Mesenchymal stem cell (in vitro differentiated cells and primary cell): ENCODE results near the gene SOX8.
"Not testable (repeated sequence)": the region's sequence is repeated elsewhere in the genome, so short reads cannot be mapped to it uniquely, and the experiment has no call there.

ENCODE experiments used
- DNase-seq: peaks from one replicate; pipeline ENCODE4 v3.0.0-alpha.2; 2013
- H2AFZ ChIP-seq: one replicate; pipeline ENCODE4 v1.6.1; 2013; ENCODE audit warnings: low read depth, mild to moderate bottlenecking, control low read depth, inconsistent platforms, low read length, moderate library complexity
- H2AK5ac ChIP-seq: 2 replicates; pipeline ENCODE4 v1.6.1; 2013; ENCODE audit warnings: low read length, moderate library complexity, mild to moderate bottlenecking, inconsistent platforms; ENCODE audit not compliant: severe bottlenecking
- H2BK120ac ChIP-seq: one replicate; pipeline ENCODE4 v1.6.1; 2013; ENCODE audit warnings: low read depth, mild to moderate bottlenecking, inconsistent platforms, low read length, moderate library complexity
- H2BK12ac ChIP-seq, 2 experiments: one replicate each; pipeline ENCODE4 v1.6.1; 2013; ENCODE audit warnings: inconsistent platforms in 2 of 2, low read length in 2 of 2, mild to moderate bottlenecking in 2 of 2, moderate library complexity in 2 of 2, control low read depth in 1 of 2
- H2BK15ac ChIP-seq: one replicate; pipeline ENCODE4 v1.6.1; 2013; ENCODE audit warnings: mild to moderate bottlenecking, low read depth, inconsistent platforms; ENCODE audit not compliant: poor library complexity, severe bottlenecking
- H2BK5ac ChIP-seq: 2 replicates; pipeline ENCODE4 v1.6.1; 2013; ENCODE audit warnings: low read depth, mild to moderate bottlenecking, low read length, control low read depth, inconsistent platforms; ENCODE audit not compliant: poor library complexity, severe bottlenecking
- H3K14ac ChIP-seq, 2 experiments: one replicate each; pipeline ENCODE4 v1.6.1; 2013; ENCODE audit warnings: inconsistent platforms in 2 of 2, low read length in 2 of 2, control low read depth in 1 of 2, mild to moderate bottlenecking in 1 of 2, moderate library complexity in 1 of 2
- H3K18ac ChIP-seq, 2 experiments: one replicate each; pipeline ENCODE4 v1.6.1; 2013; ENCODE audit warnings: inconsistent platforms in 2 of 2, low read length in 2 of 2, control low read depth in 1 of 2, low read depth in 1 of 2, mild to moderate bottlenecking in 1 of 2
- H3K23ac ChIP-seq, 2 experiments: one replicate each; pipeline ENCODE4 v1.6.1; 2013; ENCODE audit warnings: inconsistent platforms in 2 of 2, low read length in 2 of 2, mild to moderate bottlenecking in 2 of 2, moderate library complexity in 2 of 2, control low read depth in 1 of 2
- H3K27ac ChIP-seq: 2 replicates; pipeline ENCODE4 v1.5.1; 2013; ENCODE audit warnings: mild to moderate bottlenecking, moderate library complexity, low read length, control low read depth, inconsistent platforms; ENCODE audit not compliant: poor library complexity, severe bottlenecking
- H3K27me3 ChIP-seq, 2 experiments: 2 replicates each; pipeline versions ENCODE4 v1.6.1 to v1.7.0; 2013; ENCODE audit warnings: low read length in 2 of 2, mild to moderate bottlenecking in 2 of 2, moderate library complexity in 2 of 2, control low read depth in 1 of 2, inconsistent platforms in 1 of 2; ENCODE audit not compliant: control insufficient read depth in 1 of 2, insufficient read depth in 1 of 2
- H3K36me3 ChIP-seq, 2 experiments: 2 replicates each; pipeline versions ENCODE4 v1.6.1 to v1.7.0; 2013; ENCODE audit warnings: low read length in 2 of 2, control low read depth in 1 of 2, inconsistent platforms in 1 of 2, low read depth in 1 of 2, mild to moderate bottlenecking in 1 of 2; ENCODE audit not compliant: insufficient read depth in 2 of 2, control insufficient read depth in 1 of 2
- H3K4ac ChIP-seq, 2 experiments: one replicate each; pipeline ENCODE4 v1.6.1; 2013; ENCODE audit warnings: inconsistent platforms in 2 of 2, low read length in 2 of 2, mild to moderate bottlenecking in 2 of 2, moderate library complexity in 2 of 2, control low read depth in 1 of 2, low read depth in 1 of 2
- H3K4me1 ChIP-seq: 2 replicates; pipeline ENCODE4 v1.6.1; 2013; ENCODE audit warnings: low read depth, low read length, control low read depth; ENCODE audit not compliant: control insufficient read depth, insufficient read depth
- H3K4me2 ChIP-seq: 2 replicates; pipeline ENCODE4 v1.6.1; 2013; ENCODE audit warnings: low read length, mild to moderate bottlenecking, inconsistent platforms; ENCODE audit not compliant: poor library complexity, severe bottlenecking
- H3K4me3 ChIP-seq, 2 experiments: 2 replicates each; pipeline versions ENCODE4 v1.5.1 to v1.7.0; 2013; ENCODE audit warnings: low read length in 2 of 2, mild to moderate bottlenecking in 2 of 2, control low read depth in 1 of 2, low read depth in 1 of 2; ENCODE audit not compliant: insufficient read depth in 1 of 2
- H3K79me1 ChIP-seq: replicated peaks from 2 replicates; pipeline ENCODE4 v1.6.1; 2013; ENCODE audit warnings: mild to moderate bottlenecking, control low read depth, low read length, inconsistent platforms; ENCODE audit not compliant: poor library complexity, severe bottlenecking
- H3K9ac ChIP-seq: 2 replicates; pipeline ENCODE4 v1.7.0; 2013; ENCODE audit warnings: mild to moderate bottlenecking, low read length, moderate library complexity
- H3K9me3 ChIP-seq: 2 replicates; pipeline ENCODE4 v1.7.0; 2013; ENCODE audit warnings: mild to moderate bottlenecking, low read length; ENCODE audit not compliant: control insufficient read depth
- H4K8ac ChIP-seq: one replicate; pipeline ENCODE4 v1.6.1; 2013; ENCODE audit warnings: inconsistent platforms, mild to moderate bottlenecking, low read length, moderate library complexity
- H4K91ac ChIP-seq: one replicate; pipeline ENCODE4 v1.6.1; 2013; ENCODE audit warnings: mild to moderate bottlenecking, low read length, inconsistent platforms
- WGBS: methylation state at CpG from one replicate; pipeline ENCODE4 v1.1.7; 2013; ENCODE audit warnings: mixed read lengths; 5-methylcytosine and 5-hydroxymethylcytosine counted together

Gene SOX8

GRCh38 chr16:947922-948303 lies 33.7 kb upstream of the SOX8 start:
- H2BK120ac ChIP-seq, H3K9ac ChIP-seq, DNase-seq, H4K8ac ChIP-seq, H2BK5ac ChIP-seq, H2AK5ac ChIP-seq, H3K4me2 ChIP-seq, H3K27me3 ChIP-seq, H3K4me3 ChIP-seq, H3K9me3 ChIP-seq, H3K79me1 ChIP-seq, H2AFZ ChIP-seq, H3K18ac ChIP-seq, H3K27ac ChIP-seq, H2BK15ac ChIP-seq, H3K23ac ChIP-seq, H2BK12ac ChIP-seq, H3K4ac ChIP-seq, H3K4me1 ChIP-seq, H3K14ac ChIP-seq, H4K91ac ChIP-seq: not testable (repeated sequence)
- H3K36me3 ChIP-seq, result peaks cover 5 to 29% of the 10 kb centered on the region in 2 experiments
- WGBS, result 80% methylated on average over 15 of the region's 17 CpGs

GRCh38 chr16:948767-949166 lies 32.8 kb upstream of the SOX8 start:
- H3K18ac ChIP-seq, H2AK5ac ChIP-seq, H2AFZ ChIP-seq, H2BK120ac ChIP-seq, DNase-seq, H4K91ac ChIP-seq, H3K9me3 ChIP-seq, H3K4me2 ChIP-seq, H3K79me1 ChIP-seq, H2BK5ac ChIP-seq, H3K4me3 ChIP-seq, H3K4ac ChIP-seq, H3K23ac ChIP-seq, H4K8ac ChIP-seq, H3K27ac ChIP-seq, H3K27me3 ChIP-seq, H3K9ac ChIP-seq, H3K14ac ChIP-seq, H3K4me1 ChIP-seq, H2BK15ac ChIP-seq, H2BK12ac ChIP-seq: not testable (repeated sequence)
- peaks cover 5 to 28% of the 10 kb centered on the region in 2 experiments for H3K36me3 ChIP-seq
- WGBS, result 89% methylated on average over 13 of the region's 18 CpGs

- not testable (repeated sequence) for H3K4me3 ChIP-seq, H2BK120ac ChIP-seq, H3K27me3 ChIP-seq, H3K4me2 ChIP-seq, H2BK12ac ChIP-seq, H3K18ac ChIP-seq, H3K9me3 ChIP-seq, H3K4me1 ChIP-seq, H2BK15ac ChIP-seq, H3K27ac ChIP-seq, H2AFZ ChIP-seq, H3K14ac ChIP-seq, H3K79me1 ChIP-seq, H2BK5ac ChIP-seq, H3K23ac ChIP-seq, H3K9ac ChIP-seq, H3K4ac ChIP-seq, H2AK5ac ChIP-seq, DNase-seq, H4K8ac ChIP-seq, H4K91ac ChIP-seq
- WGBS, result 72% methylated on average over 22 of the region's 27 CpGs
- peaks cover 9 to 26% of the 10 kb centered on the region in 2 experiments for H3K36me3 ChIP-seq
Measured at GRCh38 chr16:950733-951573, 30.6 kb upstream of the SOX8 start.

GRCh38 chr16:951660-952301 lies 29.8 kb upstream of the SOX8 start:
- H3K4me2 ChIP-seq, result no peak overlapping the region
- no peaks in the 10 kb centered on the region for H3K9me3 ChIP-seq
- no peak overlapping the region for H4K91ac ChIP-seq
- H3K4me1 ChIP-seq, result no peaks in the 10 kb centered on the region
- H3K14ac ChIP-seq, result no peak overlapping the region
- no peak for DNase-seq
- H3K27ac ChIP-seq, result no peak overlapping the region
- no peaks in the 10 kb centered on the region for H3K27me3 ChIP-seq
- no peak overlapping the region for H3K9ac ChIP-seq
- H3K18ac ChIP-seq, result no peak overlapping the region
- H3K23ac ChIP-seq, result no peak overlapping the region
- H3K79me1 ChIP-seq, result no peaks in the 10 kb centered on the region
- peaks cover 9 to 18% of the 10 kb centered on the region in 2 experiments for H3K36me3 ChIP-seq
- no peak overlapping the region for H2BK12ac ChIP-seq
- no peak overlapping the region for H3K4ac ChIP-seq
- H4K8ac ChIP-seq, result no peak overlapping the region
- no peak overlapping the region for H3K4me3 ChIP-seq
- H2AFZ ChIP-seq, result no peak overlapping the region
- 80% methylated on average over 22 of the region's 22 CpGs for WGBS
- H2BK120ac ChIP-seq, result no peak overlapping the region
- no peak overlapping the region for H2BK5ac ChIP-seq
- no peak overlapping the region for H2BK15ac ChIP-seq
- H2AK5ac ChIP-seq, result no peak overlapping the region
